Fibroblast of mammary gland (primary cell): ENCODE results near the gene PGBD5.

Experiments used
- DNase-seq: peaks from one replicate; pipeline ENCODE4 v3.0.0-alpha.2; 2010; ENCODE audit warnings: low read depth
- H3K4me3 ChIP-seq: 2 replicates; pipeline ENCODE4 v1.5.1; 2011; ENCODE audit warnings: low read depth, mild to moderate bottlenecking, low read length, moderate library complexity; ENCODE audit not compliant: control insufficient read depth
- CTCF ChIP-seq: conservative IDR thresholded peaks from 2 replicates; pipeline ENCODE4 v1.5.1; 2011; ENCODE audit warnings: low read depth, low read length, inconsistent platforms; ENCODE audit not compliant: control insufficient read depth, insufficient read depth

The PGBD5 gene

GRCh38 chr1:230361941-230362340 is 64.2 kb downstream of the PGBD5 start:
- DNase-seq, result no peak
- no peak for TF ChIP-seq CTCF
- no peak overlapping the region for H3K4me3 ChIP-seq

- peak; percentile 32 for DNase-seq
- TF ChIP-seq CTCF, result no peak
- no peak overlapping the region for H3K4me3 ChIP-seq
Observed at GRCh38 chr1:230359992-230360668, 66.0 kb downstream of the PGBD5 start.

- H3K4me3 ChIP-seq, result no peak overlapping the region
- no peak for TF ChIP-seq CTCF
- no peak for DNase-seq
Observed at GRCh38 chr1:230356869-230357794, 69.0 kb downstream of the PGBD5 start.

GRCh38 chr1:230356190-230356589 is 69.9 kb downstream of the PGBD5 start:
- TF ChIP-seq CTCF, result no peak
- H3K4me3 ChIP-seq, result no peak overlapping the region
- no peak for DNase-seq

GRCh38 chr1:230355594-230355993 is 70.5 kb downstream of the PGBD5 start:
- no peak for DNase-seq
- no peak overlapping the region for H3K4me3 ChIP-seq
- TF ChIP-seq CTCF, result no peak

GRCh38 chr1:230355128-230355527 is 71.0 kb downstream of the PGBD5 start:
- no peak for DNase-seq
- no peak for TF ChIP-seq CTCF
- no peak overlapping the region for H3K4me3 ChIP-seq
